SK-N-SH treated with all-trans-retinoic acid at 6 μM for 48 hours (cell line): Measurements from ENCODE around the gene COX15.

Source experiments
- ARNTL ChIP-seq: fragments of 450-650 bp; formaldehyde crosslinking; IDR thresholded peaks from 2 replicates; pipeline ENCODE4 v1.5.0; 2020; ENCODE audit warnings: low read depth, mild to moderate bottlenecking, moderate library complexity, borderline replicate concordance
- GLIS3 ChIP-seq: fragments of 250-450 bp; sonication (Bioruptor Pico); IDR thresholded peaks from 2 replicates; pipeline ENCODE4 v1.5.0; 2020; ENCODE audit warnings: mild to moderate bottlenecking, moderate library complexity
- PATZ1 ChIP-seq: fragments of 250-450 bp; sonication (Bioruptor Pico); IDR thresholded peaks from 2 replicates; pipeline ENCODE4 v1.8.0; 2020; ENCODE audit warnings: mild to moderate bottlenecking, moderate library complexity, borderline replicate concordance
- RARB ChIP-seq: fragments of 250-450 bp; sonication (Bioruptor Pico); IDR thresholded peaks from 2 replicates; pipeline ENCODE4 v1.8.0; 2021; ENCODE audit warnings: mild to moderate bottlenecking, moderate library complexity
- ZFP30 ChIP-seq: fragments of 450-650 bp; formaldehyde crosslinking; IDR thresholded peaks from 2 replicates; pipeline ENCODE4 v1.5.0; 2022; ENCODE audit warnings: mild to moderate bottlenecking, moderate library complexity
- ZNF565 ChIP-seq: fragments of 450-650 bp; formaldehyde crosslinking; conservative IDR thresholded peaks from 2 replicates; pipeline ENCODE4 v1.5.0; 2020; ENCODE audit warnings: low read depth, mild to moderate bottlenecking, moderate library complexity
- ZNF70 ChIP-seq: fragments of 450-650 bp; formaldehyde crosslinking; IDR thresholded peaks from 2 replicates; pipeline ENCODE4 v1.5.0; 2020; ENCODE audit warnings: mild to moderate bottlenecking, moderate library complexity

GRCh38 chr10:99779335-99779734 is 47.4 kb upstream of the COX15 start:
- TF ChIP-seq RARB (no peak), PATZ1 (CRISPR knock-in tag) (no peak), ZNF565 (CRISPR knock-in tag) (no peak), ARNTL (CRISPR knock-in tag) (no peak), GLIS3 (CRISPR knock-in tag) (no peak), ZFP30 (CRISPR knock-in tag) (no peak), ZNF70 (CRISPR knock-in tag) (no peak)
